HG02642 (cell line): ENCODE data around the gene PARVB.

Experiments
- ATAC-seq: cut with Tn5 transposase; IDR thresholded peaks from one replicate; pipeline ENCODE4 v1.9.1; 2021; ENCODE audit warnings: mild to moderate bottlenecking; ENCODE audit not compliant: unreplicated experiment, poor library complexity

The PARVB gene

DNA sequence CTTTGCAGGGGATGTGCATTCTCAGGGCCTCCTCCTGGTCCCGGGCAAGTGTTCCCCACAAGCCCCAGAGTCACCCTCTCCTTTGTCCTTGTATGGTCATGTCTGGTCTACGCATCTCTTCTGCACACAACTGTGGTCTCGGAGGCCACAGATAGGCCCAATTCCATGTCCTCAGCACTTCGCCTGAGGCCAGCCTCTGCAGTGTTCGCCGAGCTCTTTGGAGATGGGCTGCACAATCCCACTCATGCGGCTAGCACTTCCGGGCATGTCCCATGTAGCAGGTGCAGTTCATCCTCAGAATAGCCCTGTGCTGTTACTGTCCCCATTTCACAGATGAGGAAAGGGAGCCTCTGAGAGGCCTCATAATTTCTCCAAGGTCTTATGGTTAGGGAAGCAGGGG is 164.2 kb downstream of the PARVB start:
- ATAC-seq: no peak

DNA sequence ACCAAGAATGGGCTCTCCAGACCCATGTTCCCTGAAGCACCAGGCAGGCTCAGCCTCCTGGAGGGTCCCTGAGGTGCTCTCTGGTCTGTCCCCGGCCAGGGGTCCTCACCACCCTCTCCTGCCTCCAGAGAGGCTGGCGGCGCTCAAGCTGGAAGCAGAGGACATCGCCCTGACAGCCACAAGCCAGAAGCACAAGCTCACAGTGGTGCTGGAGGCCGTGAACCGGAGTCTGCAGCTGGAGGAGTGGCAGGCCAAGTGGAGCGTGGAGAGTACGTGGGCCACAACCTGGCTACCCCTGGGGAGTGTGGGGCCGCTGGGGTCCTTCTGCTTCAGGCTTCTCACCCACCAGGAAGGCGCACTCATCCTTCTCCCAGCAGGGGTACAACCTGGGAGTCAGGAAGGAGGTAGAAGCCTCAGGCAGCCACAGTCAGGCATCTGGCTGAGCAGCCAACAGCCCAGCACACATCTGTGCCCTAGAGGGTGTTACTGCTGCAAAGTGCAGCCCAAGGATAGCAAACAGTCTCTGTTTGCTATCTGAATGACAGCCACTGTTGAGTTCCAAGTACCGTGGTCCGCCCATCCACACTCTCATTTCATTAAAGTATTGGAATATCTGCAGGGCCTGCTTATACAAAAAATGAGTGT is 165.0 kb downstream of the PARVB start:
- ATAC-seq: no peak

- ATAC-seq: no peak
Measured at GRCh38 chr22:44190381-44190976, 166.4 kb downstream of the PARVB start.

- ATAC-seq: no peak
Measured at GRCh38 chr22:44191036-44191454, 166.9 kb downstream of the PARVB start.

- ATAC-seq: no peak
Measured at GRCh38 chr22:44192098-44192815, 168.2 kb downstream of the PARVB start.

GRCh38 chr22:44192816-44193534 is 168.9 kb downstream of the PARVB start:
- ATAC-seq: no peak

- ATAC-seq: no peak
Measured at GRCh38 chr22:44193535-44193891, 169.4 kb downstream of the PARVB start.

DNA sequence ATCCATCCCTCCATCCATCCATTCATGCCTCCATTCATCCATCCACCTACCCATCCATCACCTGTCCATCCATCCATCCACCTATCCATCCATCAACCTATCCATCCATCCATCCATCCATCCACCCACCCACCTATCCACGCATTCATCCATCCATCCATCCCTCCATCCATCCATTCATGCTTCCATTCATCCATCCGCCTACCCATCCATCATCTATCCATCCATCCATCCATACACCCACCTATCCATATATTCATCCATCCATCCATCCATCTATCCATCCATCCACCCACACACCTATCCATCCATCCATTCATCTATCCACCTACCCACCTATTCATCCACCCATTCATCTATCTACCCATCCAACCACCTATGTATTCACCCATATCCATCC is 170.5 kb downstream of the PARVB start:
- no peak for ATAC-seq

- no peak for ATAC-seq
Measured at GRCh38 chr22:44195189-44195871, 171.2 kb downstream of the PARVB start.

DNA sequence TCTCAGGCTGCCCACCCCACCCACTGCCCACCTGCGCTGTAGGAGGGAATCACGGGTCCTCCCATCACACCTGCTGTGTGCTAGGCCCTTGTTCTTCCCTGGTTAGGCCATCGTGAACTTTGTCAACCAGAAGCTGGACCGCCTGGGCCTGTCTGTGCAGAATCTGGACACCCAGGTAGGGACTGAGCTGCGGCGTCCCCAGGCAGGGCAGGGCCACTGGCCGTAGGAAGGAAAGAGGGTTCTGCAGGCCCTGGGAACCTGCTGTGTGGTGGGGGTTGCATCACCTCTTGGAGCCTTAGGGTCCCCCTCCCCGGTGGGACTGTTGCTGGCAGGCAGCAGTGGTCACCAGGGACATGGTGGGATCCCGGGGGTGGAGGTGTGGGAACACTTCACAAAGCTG is 172.1 kb downstream of the PARVB start:
- ATAC-seq: no peak

DNA sequence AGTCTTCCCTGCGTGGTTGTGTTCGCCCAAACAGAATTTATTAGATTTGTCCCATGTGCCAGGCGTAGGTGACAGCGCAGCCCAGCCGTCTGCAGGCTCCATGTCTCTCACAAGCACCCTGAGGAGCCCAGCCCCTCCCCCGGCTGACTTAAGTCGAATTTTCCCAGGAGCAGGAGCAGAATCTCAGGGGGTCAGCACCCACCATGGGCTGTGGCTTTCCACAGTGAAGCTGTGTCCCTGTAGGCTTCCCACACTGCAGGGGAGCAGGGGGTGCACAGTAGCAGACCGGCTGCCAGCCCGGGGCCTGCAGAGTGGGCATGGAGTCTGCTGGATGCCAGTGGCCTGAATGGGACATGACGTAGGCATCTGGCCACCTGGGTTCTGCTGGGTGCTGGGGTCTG is 172.6 kb downstream of the PARVB start:
- no peak for ATAC-seq

DNA sequence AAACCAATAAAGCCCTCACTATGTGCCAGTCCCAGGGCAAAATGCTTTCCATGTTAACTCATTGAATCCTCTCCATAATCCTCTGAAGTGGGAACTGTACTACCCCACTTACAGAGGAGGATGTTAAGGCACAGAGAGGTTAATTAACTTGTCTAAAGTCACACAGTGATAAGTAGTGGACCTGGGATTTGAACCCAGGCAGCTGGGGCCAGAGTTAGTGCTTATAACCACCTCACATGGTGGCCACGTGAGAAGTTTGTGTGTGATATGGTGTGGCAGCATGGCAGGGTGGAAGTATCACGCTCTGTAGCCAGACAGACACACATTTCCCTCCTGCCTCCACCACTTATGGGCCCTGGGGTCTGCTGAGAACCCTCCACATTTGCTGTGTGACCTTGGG is 173.2 kb downstream of the PARVB start:
- ATAC-seq: no peak

DNA sequence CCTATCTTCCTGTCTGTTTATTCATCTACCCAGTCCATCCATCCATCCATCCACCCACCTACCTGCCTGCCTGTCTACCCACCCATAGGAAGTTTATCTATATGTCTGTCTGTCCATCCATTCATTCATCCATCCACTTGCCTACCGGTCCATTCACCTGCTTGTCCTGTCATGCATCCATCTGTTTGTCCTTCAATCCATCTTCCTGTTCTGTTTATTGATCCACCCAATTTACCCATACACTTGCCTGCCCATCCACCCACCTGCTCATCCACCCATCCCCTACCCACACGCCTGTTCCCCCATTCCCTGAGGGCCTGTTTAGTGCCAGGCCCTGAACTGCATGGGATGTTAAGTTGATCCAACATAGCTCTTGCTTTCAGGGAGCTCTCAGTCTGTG is 175.1 kb downstream of the PARVB start:
- ATAC-seq: no peak

DNA sequence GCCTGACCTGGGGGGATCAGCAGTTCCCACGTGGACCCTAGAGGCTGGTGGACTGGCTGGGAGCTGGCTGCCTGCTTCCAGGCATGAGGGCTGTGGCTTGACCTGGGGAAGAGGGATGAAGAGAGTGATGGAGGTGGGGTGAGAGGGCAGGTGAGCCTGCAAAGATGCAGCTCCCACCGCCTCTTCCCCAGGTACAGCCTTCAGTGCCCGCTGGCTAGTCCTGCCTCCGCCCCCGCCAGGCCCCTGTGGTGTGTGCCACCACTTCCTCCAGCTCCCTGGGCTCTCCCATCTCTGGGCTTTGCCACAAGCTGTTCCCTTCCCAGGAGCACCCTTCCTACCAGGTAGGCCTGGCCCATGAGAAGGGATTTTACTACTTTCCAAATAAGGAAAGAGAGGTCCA is 175.8 kb downstream of the PARVB start:
- no peak for ATAC-seq

GRCh38 chr22:44200451-44200850 is 176.3 kb downstream of the PARVB start:
- ATAC-seq: no peak

- ATAC-seq: no peak
Measured at GRCh38 chr22:44200855-44201550, 176.9 kb downstream of the PARVB start.

- ATAC-seq: no peak
Measured at GRCh38 chr22:44201665-44202064, 177.6 kb downstream of the PARVB start.

DNA sequence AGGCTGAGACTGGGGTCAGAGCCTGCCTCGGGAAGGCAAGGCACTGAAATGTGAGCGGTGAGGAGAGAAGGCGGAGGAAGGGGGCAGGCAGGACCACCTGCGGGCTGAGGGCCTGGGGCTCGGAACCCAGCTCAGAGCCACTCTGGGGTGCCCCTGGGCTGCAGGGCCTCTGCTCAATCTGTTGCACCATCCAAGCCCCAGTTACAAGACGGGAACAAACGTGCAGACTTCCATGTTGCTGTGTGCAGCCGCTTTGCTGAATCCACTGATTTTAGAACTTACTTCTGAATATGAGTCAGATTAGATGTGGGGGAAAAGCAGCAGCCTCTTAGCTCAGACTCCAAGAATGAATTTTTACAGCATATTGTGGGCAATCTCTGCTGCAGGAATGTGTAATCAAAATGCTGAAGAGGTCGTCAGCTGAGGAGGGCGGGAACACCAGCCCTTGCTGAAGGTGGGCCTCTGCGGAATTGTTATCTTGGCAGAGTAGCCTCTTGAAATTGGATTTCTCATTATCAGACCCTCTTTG is 178.2 kb downstream of the PARVB start:
- no peak for ATAC-seq

GRCh38 chr22:44203203-44203602 is 179.1 kb downstream of the PARVB start:
- ATAC-seq: no peak
